ENCODE results near the gene MMP21.
A peak's percentile ranks its signal among the peaks of the same experiment; 100 is the strongest.

Gene MMP21

DNA sequence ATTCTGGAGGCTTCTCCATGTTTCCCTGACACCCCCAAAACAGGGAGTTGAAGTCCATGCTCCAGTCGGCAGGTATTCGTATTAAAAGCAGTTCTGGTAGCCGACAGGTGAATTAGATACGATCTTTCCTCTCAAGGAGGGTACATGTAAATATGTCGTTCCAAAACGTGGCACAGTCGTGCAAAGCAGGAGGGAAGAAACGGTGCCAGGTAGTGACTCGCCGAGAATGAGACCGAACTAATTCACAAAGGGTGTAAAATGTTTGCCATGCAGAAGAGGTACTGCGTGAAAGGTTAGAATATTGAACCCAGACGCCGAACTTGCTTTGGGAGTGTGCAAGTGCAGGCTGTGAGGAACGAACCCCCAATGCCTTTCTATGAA, 55.6 kb downstream of the MMP21 start:
- TF ChIP-seq EGR1 (IDR thresholded peaks at IDR 0.05) (no peak), CREB1 (IDR thresholded peaks at IDR 0.05; ENCODE audit: low read depth) (no peak), YY1 (IDR thresholded peaks at IDR 0.05; ENCODE audit: low read depth) (no peak), TEAD4 (IDR thresholded peaks at IDR 0.05) (no peak), CEBPB (IDR thresholded peaks at IDR 0.05) (no peak), FOXM1 (IDR thresholded peaks at IDR 0.05; ENCODE audit: borderline replicate concordance, low read depth) (no peak), TCF12 (IDR thresholded peaks at IDR 0.05; ENCODE audit: low read depth) (no peak), TAF1 (IDR thresholded peaks at IDR 0.05; ENCODE audit: low read depth) (no peak), REST (IDR thresholded peaks at IDR 0.05; ENCODE audit: low read depth) (no peak), RAD21 (IDR thresholded peaks at IDR 0.05; ENCODE audit: low read depth) (no peak), EP300 (IDR thresholded peaks at IDR 0.05; ENCODE audit: borderline replicate concordance) (no peak), USF1 (IDR thresholded peaks at IDR 0.05) (no peak), MAX (IDR thresholded peaks at IDR 0.05) (no peak), ZBTB7A (IDR thresholded peaks at IDR 0.05; ENCODE audit: low read depth) (no peak), NFIC (IDR thresholded peaks at IDR 0.05) (no peak)

DNA sequence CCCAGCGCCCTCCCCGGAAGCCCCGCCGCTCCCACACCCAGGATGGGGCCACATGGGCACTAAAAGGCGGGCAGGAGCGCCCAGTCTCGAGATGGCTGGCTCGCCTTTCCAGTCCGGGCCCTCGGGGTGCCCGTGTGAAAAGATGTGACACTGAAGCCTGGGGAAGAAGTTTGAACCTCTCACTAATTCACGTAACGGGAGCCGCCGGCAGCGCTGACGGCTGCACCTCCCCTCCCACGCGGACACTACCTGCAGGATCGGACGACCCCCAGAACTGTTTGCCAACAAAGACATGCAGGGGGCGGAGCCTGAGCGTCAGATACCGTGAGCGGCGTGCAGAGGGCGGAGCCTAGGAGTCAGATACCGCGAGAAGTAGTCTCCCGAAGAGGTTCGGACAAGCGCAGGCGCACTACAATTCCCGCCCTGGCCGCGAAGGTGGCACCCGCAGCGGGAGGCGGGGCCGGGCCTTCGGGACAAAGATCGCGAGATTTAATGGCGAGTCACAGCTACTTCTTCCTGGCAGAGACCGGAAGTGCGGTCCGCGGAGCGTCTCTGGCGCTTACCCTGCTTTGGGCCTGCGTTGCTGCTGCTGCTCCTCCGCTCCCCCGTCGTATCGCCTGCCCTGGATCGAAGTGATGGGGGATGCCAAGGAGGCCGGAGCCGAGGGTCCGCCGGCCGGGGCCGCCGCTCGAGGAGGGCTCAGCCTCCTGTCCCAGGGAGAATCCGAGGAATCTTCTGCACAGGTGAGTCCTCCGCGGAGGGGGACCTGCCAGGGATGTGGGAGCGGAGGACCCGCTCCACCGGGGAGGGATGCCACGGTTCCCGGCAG, 56.2 kb downstream of the MMP21 start, which contains the start of gene EDRF1:
EDRF1 (plus strand) TSS at position 537 of the 829 bp plus-strand sequence; CDS start at position 636, 99 bp downstream.
- peak; percentile 71; the same call in 1 of the 2 replicates for TF ChIP-seq YY1 (IDR thresholded peaks at IDR 0.05; ENCODE audit: low read depth)
- TF ChIP-seq EGR1 (IDR thresholded peaks at IDR 0.05): no peak; the same call in 1 of the 2 replicates
- TF ChIP-seq FOXM1 (IDR thresholded peaks at IDR 0.05; ENCODE audit: borderline replicate concordance, low read depth): no peak
- TF ChIP-seq REST (IDR thresholded peaks at IDR 0.05; ENCODE audit: low read depth): no peak
- peak; percentile 17; the same call in 1 of the 2 replicates for TF ChIP-seq RAD21 (IDR thresholded peaks at IDR 0.05; ENCODE audit: low read depth)
- TF ChIP-seq EP300 (IDR thresholded peaks at IDR 0.05; ENCODE audit: borderline replicate concordance): no peak; the same call in 1 of the 2 replicates
- peak; percentile 95 for TF ChIP-seq TAF1 (IDR thresholded peaks at IDR 0.05; ENCODE audit: low read depth)
- peak; percentile 90 for TF ChIP-seq ZBTB7A (IDR thresholded peaks at IDR 0.05; ENCODE audit: low read depth)
- TF ChIP-seq USF1 (IDR thresholded peaks at IDR 0.05): peak; percentile 53; the same call in 1 of the 2 replicates
- peak; percentile 54 for TF ChIP-seq NFIC (IDR thresholded peaks at IDR 0.05)
- TF ChIP-seq MAX (IDR thresholded peaks at IDR 0.05): peak; percentile 95
- TF ChIP-seq TCF12 (IDR thresholded peaks at IDR 0.05; ENCODE audit: low read depth): peak; percentile 43; the same call in 1 of the 2 replicates
- peak; percentile 59 for TF ChIP-seq CREB1 (IDR thresholded peaks at IDR 0.05; ENCODE audit: low read depth)
- no peak for TF ChIP-seq TEAD4 (IDR thresholded peaks at IDR 0.05)
- no peak; the same call in 1 of the 2 replicates for TF ChIP-seq CEBPB (IDR thresholded peaks at IDR 0.05)
